ENCODE results near the gene PSD.

GRCh38 chr10:102398172-102399020, 20.2 kb downstream of the PSD start:
- TF ChIP-seq ZKSCAN3 (CRISPR knock-in tag; IDR thresholded peaks at IDR 0.05) (no peak), TRIM24 (IDR thresholded peaks at IDR 0.05) (no peak), EHMT2 (IDR thresholded peaks at IDR 0.05) (no peak), EP300 (IDR thresholded peaks at IDR 0.05; ENCODE audit: low read length) (no peak), CTCF (IDR thresholded peaks at IDR 0.05 in 2 of 3, conservative IDR thresholded peaks at IDR 0.05 in 1 of 3; ENCODE audit: insufficient read depth in 2 of 3, low read depth in 1 of 3, low read length in 3 of 3) (no peak), BRF1 (IDR thresholded peaks at IDR 0.05; ENCODE audit: borderline replicate concordance, extremely low read depth, insufficient read length) (no peak), NR2C2 (CRISPR knock-in tag; IDR thresholded peaks at IDR 0.05) (no peak), NR2C2 (tag; IDR thresholded peaks at IDR 0.05) (no peak), ZBTB7A (IDR thresholded peaks at IDR 0.05; ENCODE audit: borderline replicate concordance, control insufficient read depth, low read depth, low read length) (no peak), ARID4B (CRISPR knock-in tag; IDR thresholded peaks at IDR 0.05) (no peak), IRF2 (CRISPR knock-in tag; IDR thresholded peaks at IDR 0.05) (no peak), PHB2 (IDR thresholded peaks at IDR 0.05; ENCODE audit: low read depth) (no peak), CCNT2 (IDR thresholded peaks at IDR 0.05; ENCODE audit: borderline replicate concordance, extremely low read depth, insufficient read length, low read depth, low read length) (no peak)
